GM19438 (cell line): Measurements from ENCODE around the gene CAVIN4.
A peak's percentile ranks its signal among the peaks of the same experiment; 100 is the strongest.

ENCODE experiments used
- ATAC-seq: cut with Tn5 transposase; IDR thresholded peaks from one replicate; pipeline ENCODE4 v1.9.1; 2021; ENCODE audit warnings: low read depth; ENCODE audit not compliant: unreplicated experiment

Gene CAVIN4

GRCh38 chr9:100587375-100587774 lies 9.5 kb downstream of the CAVIN4 start:
- no peak for ATAC-seq

- ATAC-seq: no peak
Observed at GRCh38 chr9:100589582-100589981, 11.7 kb downstream of the CAVIN4 start.

- no peak for ATAC-seq
Observed at GRCh38 chr9:100590481-100590880, 12.6 kb downstream of the CAVIN4 start.

- ATAC-seq: no peak
Observed at GRCh38 chr9:100591139-100591538, 13.3 kb downstream of the CAVIN4 start.

GRCh38 chr9:100591639-100592412 lies 13.9 kb downstream of the CAVIN4 start:
- no peak for ATAC-seq

- ATAC-seq: no peak
Observed at GRCh38 chr9:100595391-100596199, 17.7 kb downstream of the CAVIN4 start.

GRCh38 chr9:100597236-100597635 lies 19.4 kb downstream of the CAVIN4 start:
- no peak for ATAC-seq

- peak; percentile 82 for ATAC-seq
Observed at GRCh38 chr9:100598641-100599145, 20.8 kb downstream of the CAVIN4 start.

GRCh38 chr9:100600521-100601079 lies 22.7 kb downstream of the CAVIN4 start:
- ATAC-seq: no peak

- ATAC-seq: no peak
Observed at GRCh38 chr9:100601216-100601615, 23.3 kb downstream of the CAVIN4 start.

GRCh38 chr9:100602342-100602801 lies 24.5 kb downstream of the CAVIN4 start:
- no peak for ATAC-seq

GRCh38 chr9:100605405-100605804 lies 27.5 kb downstream of the CAVIN4 start:
- no peak for ATAC-seq

- ATAC-seq: no peak
Observed at GRCh38 chr9:100619194-100619593, 41.3 kb downstream of the CAVIN4 start.

GRCh38 chr9:100619665-100620064 lies 41.8 kb downstream of the CAVIN4 start:
- no peak for ATAC-seq

GRCh38 chr9:100623969-100624368 lies 46.1 kb downstream of the CAVIN4 start:
- ATAC-seq: no peak

- no peak for ATAC-seq
Observed at GRCh38 chr9:100626949-100627348, 49.1 kb downstream of the CAVIN4 start.

GRCh38 chr9:100637787-100638186 lies 59.9 kb downstream of the CAVIN4 start:
- no peak for ATAC-seq
